PC-3 (cell line): ENCODE data around the gene PRUNE2. TPM values are rescaled to one million over a fixed set of nuclear protein-coding genes. Genes with fewer than 3 reads are reported as not detected.

Source experiments
- ATAC-seq: fragments of 200-7000 bp; cut with Tn5 transposase; 2 replicates; pipeline ENCODE4 v1.9.1; 2020; ENCODE audit warnings: mild to moderate bottlenecking, moderate library complexity
- BruUV-seq: library from RNA; stranded (reverse); fragments of 400-500 nt; replicated peaks from 2 replicates; lab custom pipeline; 2021; lab: Mats Ljungman, UMichigan
- CTCF ChIA-PET: fragments of 300-600 bp; sonication (Branson Sonifier 250); formaldehyde crosslinking; loops from one replicate; lab custom pipeline; 2022; ENCODE audit warnings: antibody characterized with exemption; lab: Charles Lee
- POLR2A ChIA-PET: fragments of 300-600 bp; sonication (Branson Sonifier 250); formaldehyde crosslinking; loops from one replicate; lab custom pipeline; 2022; ENCODE audit warnings: antibody characterized with exemption; ENCODE audit not compliant: unreplicated experiment; lab: Charles Lee
- DNase-seq: peaks from one replicate; pipeline ENCODE4 v3.0.0-alpha.2; 2015
- H2AFZ ChIP-seq: fragments of 300-600 bp; sonication (generic); 2 replicates; pipeline ENCODE4 v1.6.0; 2016; ENCODE audit warnings: antibody characterized with exemption, low read length
- H3F3A ChIP-seq: fragments of 300-600 bp; sonication (generic); one replicate; pipeline ENCODE4 v1.6.0; 2017; ENCODE audit warnings: antibody characterized with exemption, low read length, control low read depth, mild to moderate bottlenecking; ENCODE audit not compliant: unreplicated experiment
- H3K27ac ChIP-seq: fragments of 300-600 bp; sonication (generic); 2 replicates; pipeline ENCODE4 v1.5.1; 2016; ENCODE audit warnings: mild to moderate bottlenecking, low read length
- H3K27me3 ChIP-seq: fragments of 300-600 bp; sonication (generic); 2 replicates; pipeline ENCODE4 v1.6.1; 2016; ENCODE audit warnings: low read length, mixed read lengths
- H3K36me3 ChIP-seq: fragments of 300-600 bp; sonication (generic); 2 replicates; pipeline ENCODE4 v1.6.1; 2016; ENCODE audit warnings: low read depth, mixed run types, low read length, mixed read lengths
- H3K4me1 ChIP-seq: fragments of 300-600 bp; sonication (generic); 2 replicates; pipeline ENCODE4 v1.5.1; 2016; ENCODE audit warnings: low read length; ENCODE audit not compliant: insufficient read depth
- H3K4me2 ChIP-seq: fragments of 300-600 bp; sonication (generic); 2 replicates; pipeline ENCODE4 v1.6.0; 2016; ENCODE audit warnings: low read length
- H3K4me3 ChIP-seq: fragments of 300-600 bp; sonication (generic); 2 replicates; pipeline ENCODE4 v1.5.1; 2016; ENCODE audit warnings: mild to moderate bottlenecking, low read length, mixed read lengths
- H3K79me2 ChIP-seq: fragments of 300-600 bp; sonication (generic); 2 replicates; pipeline ENCODE4 v1.6.1; 2017; ENCODE audit warnings: low read length, mixed read lengths
- H3K9ac ChIP-seq: fragments of 300-600 bp; sonication (generic); 2 replicates; pipeline ENCODE4 v1.6.0; 2016; ENCODE audit warnings: mild to moderate bottlenecking, low read length
- H3K9me2 ChIP-seq: fragments of 300-600 bp; sonication (generic); replicated peaks from 2 replicates; pipeline ENCODE4 v1.6.1; 2016; ENCODE audit warnings: mixed run types, low read length, mixed read lengths
- H3K9me3 ChIP-seq: fragments of 300-600 bp; sonication (generic); 2 replicates; pipeline ENCODE4 v1.6.1; 2016; ENCODE audit warnings: low read length, mixed read lengths
- H4K20me1 ChIP-seq: fragments of 300-600 bp; sonication (generic); 2 replicates; pipeline ENCODE4 v1.6.1; 2016; ENCODE audit warnings: low read length, mixed read lengths
- CTCF ChIP-seq: fragments of 300-600 bp; sonication (generic); conservative IDR thresholded peaks from 2 replicates; pipeline ENCODE4 v1.5.1; 2017; ENCODE audit warnings: antibody characterized with exemption, low read depth, mild to moderate bottlenecking, low read length
- EZH2 ChIP-seq: fragments of 300-600 bp; sonication (generic); IDR thresholded peaks from one replicate; pipeline ENCODE4 v1.6.1; 2017; ENCODE audit warnings: antibody characterized with exemption, mild to moderate bottlenecking, low read length; ENCODE audit not compliant: unreplicated experiment
- EZH2phosphoT487 ChIP-seq: fragments of 300-600 bp; sonication (generic); IDR thresholded peaks from 2 replicates; pipeline ENCODE4 v1.6.1; 2018; ENCODE audit warnings: mild to moderate bottlenecking, antibody characterized with exemption, low read length, borderline replicate concordance
- intact Hi-C: fragments of 100-400 bp; cut with micrococcal nuclease; formaldehyde crosslinking; loops from 2 replicates; pipeline ENCODE4 v1.9.0; 2023
- total RNA-seq: library from RNA; depleted of rRNA; stranded (reverse); fragments of >200 nt; gene quantifications from 2 replicates; pipeline ENCODE4 v1.2.3, GENCODE V29; 2014

The PRUNE2 gene
- total RNA-seq, 1 experiment from 2014 or later: not detected

- Histone ChIP-seq H3K27ac (no peak overlapping the region), H2AFZ (no peak overlapping the region), H3K9me3 (no peaks in the 10 kb centered on the region), H3F3A (no peaks in the 10 kb centered on the region), H3K9me2 (no peaks in the 10 kb centered on the region), H3K4me1 (no peaks in the 10 kb centered on the region), H3K27me3 (peaks cover 38% of the 10 kb centered on the region), H3K4me2 (no peak overlapping the region), H3K36me3 (no peaks in the 10 kb centered on the region), H3K9ac (no peak overlapping the region), H3K4me3 (no peak overlapping the region), H4K20me1 (no peaks in the 10 kb centered on the region), H3K79me2 (no peaks in the 10 kb centered on the region)
- BruUV-seq: no TSS peak
- no peak for ATAC-seq
- no peak for DNase-seq
- ChIA-PET CTCF (no interaction called here), POLR2A (no interaction called here)
- TF ChIP-seq CTCF: no peak
- no peak for TF ChIP-seq EZH2phosphoT487
- TF ChIP-seq EZH2: no peak
- intact Hi-C loops: no loop called here
These were observed 281.4 kb downstream of the PRUNE2 start for GRCh38 chr9:76624391-76625048.

GRCh38 chr9:76620996-76621395 is 284.9 kb downstream of the PRUNE2 start:
- ATAC-seq (no peak), DNase-seq (no peak)
- H3K4me1 ChIP-seq: no peaks in the 10 kb centered on the region
- H4K20me1 ChIP-seq: no peaks in the 10 kb centered on the region
- intact Hi-C loops: no loop called here
- no peaks in the 10 kb centered on the region for H3K9me2 ChIP-seq
- peaks cover 35% of the 10 kb centered on the region for H3K27me3 ChIP-seq
- BruUV-seq: no TSS peak
- H3K4me2 ChIP-seq: no peak overlapping the region
- H3K4me3 ChIP-seq: no peak overlapping the region
- H3K9me3 ChIP-seq: no peaks in the 10 kb centered on the region
- TF ChIP-seq EZH2: no peak
- TF ChIP-seq EZH2phosphoT487: no peak
- TF ChIP-seq CTCF: no peak
- H3F3A ChIP-seq: no peaks in the 10 kb centered on the region
- no peak overlapping the region for H3K27ac ChIP-seq
- no peaks in the 10 kb centered on the region for H3K79me2 ChIP-seq
- no peak overlapping the region for H3K9ac ChIP-seq
- H2AFZ ChIP-seq: no peak overlapping the region
- CTCF ChIA-PET: no interaction called here
- POLR2A ChIA-PET: no interaction called here
- H3K36me3 ChIP-seq: no peaks in the 10 kb centered on the region

GRCh38 chr9:76620581-76620980 is 285.3 kb downstream of the PRUNE2 start:
- intact Hi-C loops: no loop called here
- H3K36me3 ChIP-seq: no peaks in the 10 kb centered on the region
- ChIA-PET CTCF (no interaction called here), POLR2A (no interaction called here)
- no TSS peak for BruUV-seq
- no peaks in the 10 kb centered on the region for H3F3A ChIP-seq
- H3K79me2 ChIP-seq: no peaks in the 10 kb centered on the region
- H3K4me3 ChIP-seq: no peak overlapping the region
- no peak overlapping the region for H3K27ac ChIP-seq
- H3K4me2 ChIP-seq: no peak overlapping the region
- H3K27me3 ChIP-seq: peaks cover 33% of the 10 kb centered on the region
- no peak for ATAC-seq
- H2AFZ ChIP-seq: no peak overlapping the region
- DNase-seq: no peak
- H3K9ac ChIP-seq: no peak overlapping the region
- H4K20me1 ChIP-seq: no peaks in the 10 kb centered on the region
- H3K9me3 ChIP-seq: no peaks in the 10 kb centered on the region
- no peaks in the 10 kb centered on the region for H3K9me2 ChIP-seq
- TF ChIP-seq CTCF (no peak), EZH2phosphoT487 (no peak), EZH2 (no peak)
- H3K4me1 ChIP-seq: no peaks in the 10 kb centered on the region
